ENCODE data around the gene RPTOR.

Gene RPTOR

DNA sequence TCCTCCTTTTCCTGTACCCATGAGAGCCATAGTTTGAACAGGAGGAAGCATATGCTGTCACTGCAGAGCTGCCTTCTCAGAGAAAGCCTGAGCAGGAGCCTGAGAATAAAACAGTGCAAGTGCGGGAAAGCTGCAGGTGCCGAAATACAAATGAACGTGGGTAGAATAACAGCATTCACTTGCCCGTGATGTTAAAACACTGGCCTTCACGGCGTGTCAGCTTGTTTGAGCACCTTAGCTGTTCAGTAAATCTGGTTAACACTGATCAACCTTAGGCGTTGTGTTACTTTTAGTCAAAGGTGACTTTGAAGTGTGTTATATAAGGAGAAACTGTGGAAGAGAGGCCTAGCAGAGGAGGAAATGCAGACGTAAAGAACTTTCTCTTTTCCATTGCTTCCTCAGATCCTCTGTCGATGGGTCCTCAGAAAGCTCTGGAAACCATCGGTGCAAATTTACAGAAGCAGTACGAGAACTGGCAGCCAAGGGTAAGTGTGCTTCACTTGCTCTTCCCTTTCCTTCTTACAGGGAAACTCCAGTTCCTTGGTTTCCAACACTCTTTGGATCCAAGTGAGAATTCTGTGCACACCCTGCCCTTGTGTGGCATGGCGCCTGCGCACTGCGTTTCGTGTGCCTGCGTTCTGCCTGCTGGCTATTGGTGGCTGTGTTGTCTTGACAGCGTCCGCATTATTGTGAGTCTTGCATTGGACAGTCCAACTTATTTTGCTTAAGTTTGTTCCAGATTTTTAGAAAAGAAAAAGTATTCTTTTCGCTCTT is 98.9 kb downstream of the RPTOR start:
- no peak for DNase-seq (ENCODE audit: low read depth)

DNA sequence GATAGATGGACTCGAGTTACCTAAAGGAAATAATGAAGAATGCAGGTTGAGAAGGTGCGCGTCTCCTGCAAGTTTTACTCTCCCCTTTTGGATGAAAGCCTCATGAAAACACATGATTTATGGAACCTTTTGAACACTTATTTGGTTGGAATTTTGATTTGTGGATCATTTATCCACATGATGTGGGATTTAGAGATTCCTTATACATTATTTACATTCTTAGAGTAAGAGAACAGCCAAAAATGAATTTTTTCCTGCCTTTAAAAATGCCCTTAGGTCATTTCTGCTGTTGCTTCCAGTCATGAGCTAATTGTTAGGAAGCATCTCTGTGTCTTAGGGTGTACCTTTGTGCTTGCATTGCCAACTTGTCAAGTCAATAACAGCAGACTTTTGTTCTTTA is 99.9 kb downstream of the RPTOR start:
- DNase-seq (ENCODE audit: low read depth) = no peak

DNA sequence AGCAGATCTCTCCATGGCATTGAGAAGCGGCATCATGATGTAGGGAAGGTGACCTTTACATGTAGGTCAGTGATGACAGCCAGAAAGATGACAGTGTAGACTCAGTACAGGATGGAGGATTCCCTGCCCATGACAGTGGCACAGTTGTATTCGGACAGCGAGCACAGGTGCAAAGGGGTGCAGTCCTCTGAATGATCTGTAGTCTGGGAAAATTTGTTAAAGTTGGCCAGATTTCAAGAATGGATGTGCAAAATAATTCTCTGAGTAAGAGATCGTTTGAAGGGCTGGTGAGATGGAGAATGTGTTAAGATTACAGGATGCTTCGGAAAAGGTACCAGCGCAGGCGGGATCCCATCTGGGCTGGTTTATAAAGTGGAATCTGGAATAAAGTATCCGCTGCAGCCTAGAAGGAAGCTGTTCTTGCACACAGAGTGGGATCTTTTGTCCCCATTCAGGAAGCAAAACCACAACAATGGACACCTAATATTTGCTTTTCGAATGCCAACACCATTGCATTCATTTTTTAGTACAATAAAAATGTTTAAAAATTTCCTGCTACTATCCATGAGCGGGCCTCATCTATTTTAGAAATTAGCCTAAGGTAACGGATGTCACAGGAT is 101.2 kb downstream of the RPTOR start:
- DNase-seq (ENCODE audit: low read depth) = no peak

DNA sequence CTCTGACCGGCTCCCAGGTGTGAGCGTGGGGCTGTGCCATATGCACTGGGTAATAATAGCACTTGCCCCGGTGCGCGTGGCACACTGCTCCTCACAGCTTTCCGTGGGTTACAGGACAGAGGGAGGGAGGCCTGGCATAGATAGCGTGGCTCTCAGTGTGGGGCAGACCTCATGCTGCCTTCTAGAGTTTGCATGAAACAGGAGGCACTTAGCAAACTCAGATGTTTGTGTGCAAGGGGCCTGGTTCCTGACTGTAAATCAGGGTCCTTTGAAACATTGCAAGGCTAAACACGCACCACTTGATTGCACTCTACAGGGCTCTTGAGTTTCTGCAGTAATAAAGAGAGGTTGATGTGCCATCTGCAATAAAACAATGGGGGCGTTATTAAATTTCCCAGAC is 101.7 kb downstream of the RPTOR start:
- no peak for DNase-seq (ENCODE audit: low read depth)

DNA sequence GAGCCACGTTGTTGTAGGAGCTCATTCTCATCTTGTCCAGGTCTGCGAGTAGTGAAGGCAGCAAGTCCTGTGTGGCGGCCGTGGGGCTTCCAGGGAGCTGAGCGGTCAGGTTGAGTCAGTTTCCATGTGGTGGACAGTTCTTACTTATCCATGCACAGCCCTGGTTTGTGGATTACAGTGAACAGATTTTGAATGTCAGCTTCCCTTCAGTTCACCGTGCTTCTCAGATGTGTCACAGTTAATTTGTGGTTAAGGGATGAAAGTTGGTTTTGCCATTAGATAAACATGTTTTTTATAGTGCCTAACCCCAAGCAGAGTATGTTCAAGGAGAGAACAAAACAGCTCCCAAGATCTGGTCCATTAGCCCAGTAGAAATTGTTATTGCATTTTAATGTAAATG is 103.1 kb downstream of the RPTOR start:
- peak; percentile 17 for DNase-seq (ENCODE audit: low read depth)

DNA sequence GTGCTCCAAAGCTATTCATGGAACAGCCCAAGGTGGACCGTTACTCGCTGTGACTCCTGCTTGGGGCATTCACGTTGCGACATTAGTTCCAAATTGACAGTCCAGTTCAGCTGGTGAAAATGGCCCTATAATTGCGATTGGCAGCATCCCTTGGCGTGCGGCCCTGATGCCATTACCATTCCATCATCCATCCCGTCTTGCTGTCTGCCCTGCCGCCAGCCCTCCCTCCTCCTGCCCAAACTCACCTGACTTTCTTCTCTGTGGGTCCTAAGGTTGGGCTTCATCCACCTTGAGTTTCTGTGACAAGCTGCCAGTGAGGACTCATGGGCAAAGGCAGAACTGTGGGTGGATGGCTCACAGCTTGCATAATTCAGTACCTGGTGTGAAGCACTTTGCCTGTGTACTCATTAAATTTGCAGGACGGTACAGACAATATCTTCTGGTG is 104.6 kb downstream of the RPTOR start:
- no peak for DNase-seq (ENCODE audit: low read depth)

DNA sequence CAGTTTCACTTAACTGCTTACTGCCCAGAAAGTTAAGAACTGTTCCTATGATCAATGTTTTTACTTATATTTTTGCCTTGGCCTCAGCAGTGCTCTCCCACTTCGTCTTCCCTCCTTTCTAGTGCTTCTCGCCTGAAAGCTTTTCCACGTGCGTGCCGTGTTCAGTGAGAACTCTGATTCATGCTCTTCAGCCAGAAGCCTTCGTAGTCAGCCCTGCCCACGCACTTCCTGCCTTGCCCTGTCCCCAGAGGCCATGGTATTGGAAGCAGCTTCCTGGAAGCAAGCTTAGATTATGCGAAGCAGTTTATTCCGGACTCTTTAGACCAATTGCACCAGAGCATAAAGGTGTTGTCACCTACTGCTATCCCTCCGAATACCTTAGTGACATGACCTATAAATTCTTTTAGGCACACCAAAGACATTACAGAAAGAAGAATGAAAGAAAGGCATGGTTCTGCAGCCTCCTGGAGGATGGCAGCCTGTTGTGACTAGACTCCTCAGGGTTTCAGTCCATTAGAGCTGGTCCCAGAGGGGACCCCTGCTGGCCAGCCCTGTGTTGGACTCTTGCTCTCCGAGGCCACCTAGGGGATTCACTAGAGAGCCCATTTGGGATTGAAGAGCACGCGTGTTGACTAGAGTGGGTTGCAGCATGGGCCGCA is 105.2 kb downstream of the RPTOR start:
- DNase-seq (ENCODE audit: low read depth) = peak; percentile 60

DNA sequence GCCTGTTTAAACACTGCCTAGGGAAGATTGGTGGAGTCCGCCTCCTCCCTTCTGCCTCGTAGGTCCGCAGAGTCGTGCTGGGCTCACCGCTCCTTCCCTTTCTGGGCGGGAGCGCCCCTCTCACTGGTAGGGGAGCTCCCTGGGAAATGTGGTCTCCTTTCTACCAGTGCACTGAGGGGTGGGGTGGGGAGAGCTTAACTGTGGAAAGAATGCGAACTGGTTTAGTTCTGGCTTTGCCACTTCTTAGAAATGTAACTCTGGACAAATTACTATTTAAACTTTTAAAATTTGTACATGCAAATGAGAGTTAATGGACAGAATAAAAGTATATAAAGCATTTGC is 105.7 kb downstream of the RPTOR start:
- no peak for DNase-seq (ENCODE audit: low read depth)

DNA sequence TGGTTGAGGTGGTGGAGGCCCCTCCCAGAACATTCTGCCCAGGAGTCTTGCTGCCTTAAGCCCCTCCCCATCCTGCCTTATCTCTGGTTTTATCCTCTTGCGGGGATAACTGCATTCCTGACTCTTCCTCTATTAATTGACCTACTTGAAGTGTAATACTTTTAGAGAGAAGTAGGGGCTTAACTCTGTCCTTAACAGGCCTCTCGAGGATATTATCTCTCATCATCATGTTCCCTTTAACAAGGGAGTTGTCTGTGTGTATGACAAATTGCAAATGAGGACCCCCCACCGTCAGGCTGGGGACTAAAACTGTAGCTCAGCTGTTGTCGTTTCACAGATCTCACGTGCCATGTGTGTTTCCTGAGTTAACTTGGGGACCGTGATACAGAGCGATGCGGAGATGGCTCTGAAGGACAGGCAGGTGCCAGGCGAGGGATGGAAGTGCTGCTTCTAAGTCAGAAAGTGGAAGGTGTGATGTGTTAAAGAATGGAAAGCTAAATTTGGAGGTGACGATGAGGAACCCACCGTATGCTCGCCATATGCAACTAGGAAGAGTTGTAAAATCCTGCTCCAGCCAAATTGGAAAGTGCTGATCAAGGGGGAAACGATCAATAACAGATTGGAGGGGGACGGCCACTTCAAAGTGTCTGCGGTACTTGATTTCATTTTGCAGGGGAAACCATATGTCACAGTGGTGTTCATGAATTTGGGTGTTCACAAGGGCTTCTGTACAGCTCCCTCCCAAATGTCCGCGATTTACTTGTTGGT is 106.3 kb downstream of the RPTOR start:
- no peak for DNase-seq (ENCODE audit: low read depth)

DNA sequence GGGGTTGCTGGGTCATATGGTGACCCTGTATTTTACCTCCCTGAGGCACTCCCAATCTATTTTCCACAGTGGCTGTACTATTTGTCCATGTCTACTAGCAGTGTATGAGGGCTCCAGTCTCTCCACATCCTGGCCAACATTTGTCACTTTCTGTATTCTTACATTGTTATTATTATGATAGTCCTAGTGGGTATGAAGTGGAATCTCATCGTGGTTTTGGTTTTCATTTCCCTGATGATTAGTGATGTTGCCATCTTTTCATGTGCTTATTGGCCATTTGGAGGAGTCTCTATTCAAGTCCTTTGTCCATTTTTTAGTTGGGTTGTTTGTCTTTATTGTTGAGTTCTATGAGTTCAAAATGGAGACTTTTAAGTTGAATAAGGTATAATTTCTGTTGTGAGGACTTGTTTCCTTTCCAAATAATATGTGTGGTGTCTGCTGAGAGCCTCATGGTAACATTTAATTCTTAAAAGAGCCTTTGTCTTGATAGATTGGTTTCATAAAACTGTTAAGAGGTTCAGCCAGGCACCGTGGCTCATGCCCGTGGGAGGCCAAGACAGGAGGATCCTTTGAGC is 108.2 kb downstream of the RPTOR start:
- DNase-seq (ENCODE audit: low read depth) = no peak

DNA sequence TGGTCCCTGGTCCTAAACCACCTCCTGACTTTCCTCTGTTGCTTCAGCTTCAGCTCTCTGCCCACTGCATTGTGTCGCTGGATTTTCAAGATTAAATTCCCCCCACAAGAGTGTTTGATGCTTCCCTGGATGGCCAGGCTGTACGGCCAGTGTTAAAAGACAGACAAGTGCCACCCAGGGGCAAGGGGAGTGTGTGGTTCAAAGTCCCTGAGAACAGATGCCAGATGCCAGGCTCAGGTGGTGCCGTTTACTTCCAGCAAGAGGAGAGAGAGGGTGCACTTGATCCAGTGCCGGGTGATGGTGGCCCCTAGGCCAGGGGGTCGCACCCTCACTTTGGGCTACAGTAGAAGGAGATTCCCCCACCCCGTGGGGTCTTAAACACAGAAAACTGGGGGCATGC is 109.2 kb downstream of the RPTOR start:
- no peak for DNase-seq (ENCODE audit: low read depth)

DNA sequence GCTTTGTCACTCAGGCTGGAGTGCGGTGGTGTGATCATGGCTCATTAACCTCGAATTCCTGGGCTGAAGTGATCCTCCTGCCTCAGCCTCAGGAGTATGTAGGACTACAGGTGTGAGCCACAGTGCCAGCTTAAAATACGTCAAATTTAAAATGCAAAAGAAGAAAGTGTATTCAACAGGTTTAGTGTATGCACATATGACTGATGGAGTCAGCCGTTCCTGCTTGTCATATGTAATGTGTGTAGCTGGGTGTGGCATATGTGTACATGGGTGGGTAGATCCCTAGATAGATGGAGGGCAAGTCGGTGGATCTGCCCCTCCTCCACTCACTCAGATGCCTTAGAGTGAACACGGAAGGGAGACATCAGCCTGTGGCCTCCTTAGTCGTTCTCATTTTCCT is 111.0 kb downstream of the RPTOR start:
- no peak for DNase-seq (ENCODE audit: low read depth)

DNA sequence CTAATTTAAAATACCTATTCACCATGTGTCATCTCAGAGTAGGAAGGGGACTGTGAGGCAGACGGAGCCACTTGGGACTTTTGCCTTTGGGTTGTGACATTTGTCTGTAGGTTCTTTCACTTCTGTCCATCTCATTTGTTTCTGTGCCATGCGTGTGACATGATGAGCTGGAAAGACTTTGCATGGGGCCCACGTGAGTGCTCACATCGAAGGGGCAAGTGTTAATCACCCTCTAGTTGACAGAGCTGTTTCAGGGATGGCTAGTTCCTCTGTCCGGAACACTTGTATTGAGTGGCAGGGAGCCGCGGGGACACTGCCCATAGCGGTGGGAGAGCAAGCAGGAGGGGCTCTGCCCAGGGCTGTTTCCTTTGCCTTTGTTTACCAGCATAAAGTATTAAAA is 112.0 kb downstream of the RPTOR start:
- DNase-seq (ENCODE audit: low read depth) = no peak

DNA sequence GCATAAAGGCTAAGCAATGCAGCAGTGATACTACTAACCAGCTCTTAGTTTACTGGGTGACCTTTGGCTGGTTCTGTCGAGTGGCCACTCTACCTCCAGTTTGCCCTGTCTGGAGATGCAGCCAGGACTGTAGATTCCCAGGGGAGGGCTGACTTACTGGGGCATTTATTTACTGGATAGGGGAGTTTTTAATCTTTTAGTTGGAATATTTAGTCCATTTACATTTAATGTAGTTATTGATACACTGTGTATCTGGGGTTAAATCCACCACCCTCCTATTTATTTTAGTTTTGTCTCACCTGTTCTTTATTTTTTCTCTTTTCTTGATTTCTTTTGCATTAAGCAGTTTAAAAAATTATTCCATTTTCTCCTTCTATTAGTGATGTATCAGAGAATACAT is 112.9 kb downstream of the RPTOR start:
- no peak for DNase-seq (ENCODE audit: low read depth)

DNA sequence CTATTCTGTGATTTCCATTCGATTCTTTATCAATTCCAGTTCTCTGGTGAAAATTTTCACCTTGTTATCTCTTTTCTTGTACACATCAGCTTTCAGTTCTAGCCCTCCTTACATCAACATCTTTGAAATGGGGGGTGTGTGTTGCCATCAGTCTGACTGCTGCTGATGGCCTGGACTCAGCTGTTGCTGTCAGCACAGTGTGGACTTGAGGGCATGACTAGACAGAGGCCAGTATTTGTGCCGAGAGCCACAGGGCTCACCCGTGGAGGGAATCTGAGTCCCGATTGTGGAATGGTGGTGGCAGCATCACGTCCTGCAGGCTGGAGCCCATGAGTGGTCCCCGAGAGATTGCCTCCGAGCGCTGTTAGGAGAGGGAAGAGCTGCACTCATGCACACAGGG is 114.2 kb downstream of the RPTOR start:
- no peak for DNase-seq (ENCODE audit: low read depth)

DNA sequence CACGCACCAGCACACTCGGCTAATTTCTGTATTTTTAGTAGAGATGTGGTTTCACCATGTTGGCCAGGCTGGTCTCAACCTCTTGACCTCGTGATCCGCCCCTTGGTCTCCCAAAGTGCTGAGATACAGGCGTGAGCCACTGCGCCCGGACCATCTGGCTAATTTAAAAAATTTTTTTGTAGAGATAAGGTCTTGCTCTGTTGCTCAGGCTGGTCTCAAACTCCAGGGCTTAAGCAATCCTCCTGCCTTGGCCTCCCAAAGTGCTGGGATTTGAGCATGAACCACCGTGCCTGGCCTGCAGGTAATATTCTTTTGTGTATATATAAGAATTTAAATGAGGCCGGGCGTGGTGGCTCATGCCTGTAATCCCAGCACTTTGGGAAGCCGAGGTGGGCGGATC is 115.0 kb downstream of the RPTOR start:
- DNase-seq (ENCODE audit: low read depth) = no peak

DNA sequence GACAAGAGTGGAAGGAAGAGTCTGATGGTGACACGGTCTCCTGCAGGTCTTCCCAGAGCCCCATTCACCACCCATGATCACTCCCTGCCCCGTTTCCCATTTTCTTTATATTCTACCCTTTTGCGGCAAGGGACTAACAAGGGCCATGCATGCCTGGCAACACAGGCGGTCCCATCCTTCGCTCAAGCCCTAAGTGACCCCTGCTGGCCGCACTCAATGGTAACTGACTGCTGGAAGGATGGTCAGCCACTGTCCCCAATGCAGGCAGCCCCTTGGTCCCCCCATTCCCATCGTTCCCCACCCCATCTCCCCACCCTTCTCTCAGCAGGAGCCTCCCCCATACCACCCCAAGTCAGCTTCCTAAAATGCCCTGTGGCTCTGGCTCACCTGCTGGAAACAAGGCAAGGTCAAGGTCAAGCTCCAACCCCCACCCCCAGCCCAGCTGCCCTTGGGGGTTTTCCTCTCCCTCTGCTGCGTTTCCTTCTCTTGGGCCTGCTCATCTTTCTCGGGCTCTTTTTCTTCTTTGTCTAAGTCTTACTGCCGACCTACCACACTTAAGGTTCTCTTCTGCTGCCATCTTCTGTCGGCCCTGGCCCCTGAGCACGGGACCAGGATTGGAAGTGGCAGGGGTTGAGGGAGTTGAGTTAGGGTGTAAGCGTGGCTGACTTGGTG is 116.0 kb downstream of the RPTOR start:
- no peak for DNase-seq (ENCODE audit: low read depth)

DNA sequence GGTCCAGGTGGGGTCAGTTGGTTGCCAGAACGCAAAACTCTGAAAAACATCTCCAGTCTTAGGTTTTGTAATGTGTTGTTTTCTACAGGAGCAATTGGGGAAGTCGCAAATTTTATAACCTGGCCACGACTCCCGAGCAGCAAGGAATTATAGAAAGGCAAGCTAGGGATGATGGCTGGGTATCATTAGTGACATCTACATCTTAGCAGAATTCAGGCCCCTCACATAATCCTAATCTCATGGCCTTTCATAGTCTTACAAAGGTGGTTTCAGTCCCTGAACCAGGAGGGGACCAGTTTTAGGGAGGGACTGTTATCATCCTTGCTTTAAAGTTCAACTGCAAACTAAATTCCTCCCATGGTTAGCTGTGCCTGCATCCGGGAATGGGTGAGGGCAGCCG is 117.9 kb downstream of the RPTOR start:
- no peak for DNase-seq (ENCODE audit: low read depth)

DNA sequence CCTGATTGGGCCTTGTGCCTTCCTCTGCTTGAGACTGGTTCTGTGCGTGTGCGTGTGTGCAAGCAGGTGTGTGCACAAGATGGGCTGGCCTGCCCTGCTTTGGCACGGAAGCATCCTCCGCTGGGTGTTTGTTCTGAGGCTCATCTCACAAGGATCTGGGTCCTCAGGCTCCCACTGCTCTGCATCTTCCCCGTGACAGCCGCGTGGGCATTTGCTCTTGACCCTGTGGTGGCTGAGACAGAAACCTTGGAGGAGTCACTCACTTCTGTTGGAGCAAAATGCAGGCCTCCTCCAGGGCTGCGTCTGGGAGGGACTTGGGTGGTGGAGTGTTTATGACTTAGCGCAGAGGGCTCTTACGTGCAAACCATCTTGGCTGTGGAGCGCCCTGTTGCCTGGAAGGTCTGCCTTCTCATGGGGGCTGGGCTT is 119.2 kb downstream of the RPTOR start:
- no peak for DNase-seq (ENCODE audit: low read depth)

DNA sequence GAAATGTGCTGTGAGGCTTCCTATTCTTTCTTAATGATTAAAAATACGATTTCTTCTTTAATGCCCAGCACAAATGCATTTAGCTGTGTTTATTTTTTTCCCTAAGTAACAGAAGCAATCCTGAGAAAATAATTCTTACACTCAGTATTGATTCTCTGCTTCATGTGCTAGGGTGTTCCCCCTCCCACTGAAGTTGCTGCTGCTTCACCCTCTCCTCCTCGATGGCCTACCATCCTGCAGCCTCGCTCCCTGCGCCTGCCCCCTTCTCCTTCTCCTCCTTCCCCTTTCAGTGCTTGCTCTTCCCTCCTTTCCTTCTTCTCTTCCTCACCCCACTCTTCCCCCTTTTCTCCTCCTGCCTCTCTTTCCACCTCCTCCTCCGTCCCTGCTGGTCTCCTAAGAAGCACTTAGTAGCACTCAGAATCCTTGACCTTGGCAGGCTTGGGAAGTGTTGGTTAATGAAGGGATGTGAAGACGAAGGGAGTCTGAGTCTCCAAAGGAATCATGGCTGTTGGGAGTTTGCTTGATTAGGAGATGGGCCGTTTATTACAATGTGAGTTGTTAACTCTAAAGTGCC is 119.7 kb downstream of the RPTOR start:
- no peak for DNase-seq (ENCODE audit: low read depth)

DNA sequence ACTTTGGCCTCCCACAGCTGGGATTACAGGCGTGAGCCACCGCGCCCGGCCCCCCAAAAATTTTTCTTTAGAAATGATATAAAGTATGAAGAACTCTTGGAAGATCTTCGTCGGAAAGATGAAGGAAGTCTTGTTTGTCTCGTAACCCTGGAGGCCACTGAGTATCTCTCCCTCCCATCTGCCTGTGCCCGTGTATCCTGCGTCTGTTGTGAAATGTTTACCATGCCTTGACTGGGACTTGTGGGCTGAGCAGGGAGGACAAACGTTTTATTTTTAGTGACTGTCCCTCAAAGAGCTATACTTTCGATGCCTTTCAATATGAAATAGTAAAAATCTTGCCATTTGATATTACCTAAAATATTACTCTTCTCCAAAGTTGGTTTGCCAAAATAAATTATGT is 121.2 kb downstream of the RPTOR start:
- no peak for DNase-seq (ENCODE audit: low read depth)

Measured in fibroblast of the conjunctiva (primary cell).